Hair follicle dermal papilla cell (primary cell): ENCODE measurements around the gene SUMF2. TPM values are rescaled to one million over a fixed set of nuclear protein-coding genes. Genes with fewer than 3 reads are reported as not detected.
A peak's percentile ranks its signal among the peaks of the same experiment; 100 is the strongest.

Source experiments
- small RNA-seq: library from RNA; depleted of rRNA; stranded (forward); fragments of <200 nt; gene quantifications from one replicate; pipeline ENCODE3, GENCODE V24; 2012
- total RNA-seq: library from RNA; depleted of rRNA; stranded (reverse); fragments of >200 nt; gene quantifications from 2 replicates; pipeline ENCODE4 v1.2.3, GENCODE V29; 2012

The SUMF2 gene
- total RNA-seq: 218 and 232 TPM in 2 replicates

GRCh38 chr7:56063882-56064625, at the start of gene SUMF2:
Gene SUMF2, plus strand, starts transcription at chr7:56064286. Its CDS starts 26 bp downstream, at chr7:56064312.

GRCh38 chr7:56051339-56052191, 12.5 kb upstream of the SUMF2 start, which contains the start of the genes CCT6A and PSPH:
Gene CCT6A, plus strand, starts transcription at chr7:56051765. Its CDS starts 84 bp downstream, at chr7:56051849.
Gene PSPH, minus strand, starts transcription at chr7:56051444. Its CDS starts 30,232 bp downstream, at chr7:56021212.

GRCh38 chr7:56092789-56093531, 28.9 kb downstream of the SUMF2 start, which contains the start of gene PHKG1:
Gene PHKG1, minus strand, starts transcription at chr7:56092952. Its CDS starts 4,011 bp downstream, at chr7:56088941.

GRCh38 chr7:56106108-56107073, 42.3 kb downstream of the SUMF2 start, which contains the start of gene CHCHD2:
Gene CHCHD2, minus strand, starts transcription at chr7:56106476. Its CDS starts 63 bp downstream, at chr7:56106413.

GRCh38 chr7:56115852-56116538, 51.9 kb downstream of the SUMF2 start, which contains the start of gene NUPR2:
Gene NUPR2, minus strand, starts transcription at chr7:56116417. Its CDS starts 103 bp downstream, at chr7:56116314.

Small RNAs within 50 kb of the gene (small RNA-seq; reads per million reads assigned to genes)
- gene SNORA15 (0.77 reads per million, percentile 10 among the genes with 10 or more reads in this experiment), gene SNORA22B (0.71 reads per million, percentile 8 among the genes with 10 or more reads in this experiment)

Other genes with a start within 250 kb of the SUMF2 start
- gene SEPTIN14, start 201.5 kb upstream of the SUMF2 start, total RNA-seq: not detected in 2 replicates
- gene ZNF713, start 176.8 kb upstream of the SUMF2 start, total RNA-seq: 1.3 and 1.9 TPM in 2 replicates
- gene MRPS17, start 112.4 kb upstream of the SUMF2 start, total RNA-seq: 13.0 and 13.6 TPM in 2 replicates
- gene NIPSNAP2, start 99.7 kb upstream of the SUMF2 start, total RNA-seq: 48.5 and 50.8 TPM in 2 replicates
- gene PSPH, start 12.8 kb upstream of the SUMF2 start, total RNA-seq: 36.9 and 39.4 TPM in 2 replicates
- 72.1 and 75.3 TPM in 2 replicates for gene CCT6A, start 12.5 kb upstream of the SUMF2 start, total RNA-seq
- gene PHKG1, start 28.7 kb downstream of the SUMF2 start, total RNA-seq: 3.8 and 7.0 TPM in 2 replicates
- 166 and 215 TPM in 2 replicates for gene CHCHD2, start 42.2 kb downstream of the SUMF2 start, total RNA-seq
- gene NUPR2, start 52.1 kb downstream of the SUMF2 start, total RNA-seq: not detected in 2 replicates